GM21360 (cell line): ENCODE results near the gene CEP19.

Experiments
- ATAC-seq: cut with Tn5 transposase; IDR thresholded peaks from one replicate; pipeline ENCODE4 v1.9.1; 2021; ENCODE audit warnings: mild to moderate bottlenecking, moderate library complexity; ENCODE audit not compliant: unreplicated experiment

Gene CEP19

DNA sequence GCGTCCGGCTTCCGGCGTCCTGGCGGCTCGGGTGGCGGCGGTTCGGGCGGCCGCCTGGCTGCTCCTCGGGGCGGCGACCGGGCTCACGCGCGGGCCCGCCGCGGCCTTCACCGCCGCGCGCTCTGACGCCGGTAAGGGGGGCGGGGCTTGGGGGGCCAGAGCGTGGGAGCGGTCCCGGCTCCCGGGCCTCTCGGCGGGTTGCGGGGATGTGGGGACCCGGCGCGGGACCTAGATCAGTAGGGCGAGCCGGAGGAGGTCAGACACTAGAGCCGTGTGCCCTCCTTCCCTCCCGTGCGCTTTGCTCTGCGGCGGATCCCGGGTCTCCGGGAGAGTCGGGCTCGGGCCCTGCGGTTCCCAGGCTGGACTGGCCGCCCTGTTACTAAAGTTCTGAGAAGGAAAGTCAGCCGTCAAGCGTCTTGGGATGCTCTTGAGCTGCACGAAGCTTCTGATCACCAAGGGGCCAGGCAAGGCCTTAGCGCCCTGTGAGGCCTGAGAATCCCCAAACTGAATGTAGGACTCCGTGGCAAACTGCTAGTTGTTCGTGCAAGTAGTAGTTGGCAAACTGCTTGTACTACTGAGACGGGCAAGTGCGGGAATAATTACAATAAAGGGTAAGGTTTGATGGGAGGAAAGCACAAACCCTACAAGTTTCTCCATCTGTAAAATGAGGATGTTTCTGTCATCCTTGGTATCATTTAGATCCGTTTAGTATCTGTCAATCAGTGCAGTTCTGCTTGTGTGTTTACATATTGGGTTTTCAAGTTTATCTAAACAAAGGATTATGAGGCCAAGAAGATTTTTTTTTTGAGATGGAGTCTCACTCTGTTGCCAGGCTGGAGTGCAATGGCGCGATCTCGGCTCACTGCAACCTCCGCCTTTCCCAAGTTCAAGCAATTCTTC is 714 bp upstream of the CEP19 start:
- ATAC-seq, result peak; percentile 61

DNA sequence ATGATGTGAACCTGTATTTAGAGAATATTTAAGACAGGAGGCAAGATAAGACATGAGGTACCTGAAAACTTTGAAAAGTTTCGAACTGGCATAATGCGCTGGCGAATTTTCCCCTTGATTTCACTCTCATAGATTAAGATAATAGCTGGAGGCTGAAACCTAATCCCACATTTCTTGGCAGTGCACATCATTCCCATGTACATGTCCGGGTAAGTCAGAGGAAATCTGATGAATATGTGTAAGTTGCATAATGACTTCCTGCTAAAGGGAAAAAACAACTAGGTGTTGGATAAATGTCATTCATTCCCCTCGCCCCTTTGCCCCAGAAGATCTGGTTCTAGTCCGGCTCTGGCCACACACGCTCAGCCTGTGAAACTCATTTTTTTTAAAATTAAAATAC is 3.6 kb downstream of the CEP19 start:
- no peak for ATAC-seq

DNA sequence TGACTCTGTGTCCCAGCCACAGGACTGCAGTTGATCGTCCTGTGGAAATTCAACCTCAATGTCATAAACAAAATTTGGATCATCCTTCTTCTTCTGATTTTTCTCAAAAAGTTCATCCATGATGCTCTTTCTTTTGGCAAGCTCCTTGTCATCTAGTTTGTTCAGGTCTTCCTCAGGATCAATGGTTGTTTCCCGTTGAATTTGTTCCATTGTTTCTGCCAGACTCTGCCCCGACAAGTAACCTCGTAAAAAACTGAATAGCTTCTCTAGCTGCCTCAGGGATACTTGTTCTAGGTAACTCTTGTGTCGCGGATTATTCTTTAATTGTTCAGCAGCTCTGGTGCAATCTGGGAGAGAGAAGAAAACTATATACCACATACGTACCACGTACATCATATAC is 4.5 kb downstream of the CEP19 start:
- ATAC-seq, result no peak

GRCh38 chr3:196706731-196707130 is 5.3 kb downstream of the CEP19 start:
- ATAC-seq, result no peak

- no peak for ATAC-seq
Observed at GRCh38 chr3:196706327-196706726, 5.7 kb downstream of the CEP19 start.

- ATAC-seq, result no peak
Observed at GRCh38 chr3:196700801-196701200, 11.2 kb downstream of the CEP19 start.

DNA sequence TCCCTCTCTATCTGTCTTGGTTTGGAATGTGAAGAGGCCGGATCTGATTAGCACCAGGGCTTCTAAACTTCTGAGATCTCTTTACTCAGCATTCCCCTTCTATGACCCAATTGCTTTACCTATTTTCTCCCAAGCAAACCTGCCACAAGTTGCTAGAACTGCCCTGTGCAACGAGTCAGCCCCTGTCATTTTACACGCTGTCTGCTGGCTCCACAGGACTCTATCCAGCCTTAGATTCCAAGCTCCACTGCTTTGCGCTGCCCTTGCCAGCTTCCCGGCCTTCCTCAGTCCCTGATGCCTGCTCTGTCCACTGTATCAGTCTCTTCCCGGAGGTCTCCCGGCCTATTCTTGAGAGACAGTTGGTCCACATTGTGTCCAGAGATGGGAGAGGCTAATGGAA is 12.3 kb downstream of the CEP19 start:
- ATAC-seq, result no peak

- ATAC-seq, result no peak
Observed at GRCh38 chr3:196697270-196697669, 14.8 kb downstream of the CEP19 start.

DNA sequence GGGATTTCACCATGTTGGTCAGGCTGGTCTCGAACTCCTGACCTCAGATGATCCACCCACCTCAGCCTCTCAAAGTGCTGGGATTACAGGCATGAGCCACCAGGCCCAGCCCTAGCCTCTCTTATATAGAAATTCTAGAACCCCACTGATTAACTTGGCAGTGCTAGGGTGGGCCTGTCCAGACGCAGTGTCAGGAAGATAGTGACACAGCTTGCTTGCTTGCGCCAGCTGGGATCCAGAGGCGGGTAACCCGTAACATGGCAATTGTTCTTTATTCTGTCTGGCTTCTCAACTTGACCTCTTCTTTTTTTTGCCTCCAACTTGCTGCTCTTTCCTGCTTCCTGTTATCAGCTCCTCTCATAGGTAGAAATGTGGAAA is 16.2 kb downstream of the CEP19 start:
- ATAC-seq, result no peak

DNA sequence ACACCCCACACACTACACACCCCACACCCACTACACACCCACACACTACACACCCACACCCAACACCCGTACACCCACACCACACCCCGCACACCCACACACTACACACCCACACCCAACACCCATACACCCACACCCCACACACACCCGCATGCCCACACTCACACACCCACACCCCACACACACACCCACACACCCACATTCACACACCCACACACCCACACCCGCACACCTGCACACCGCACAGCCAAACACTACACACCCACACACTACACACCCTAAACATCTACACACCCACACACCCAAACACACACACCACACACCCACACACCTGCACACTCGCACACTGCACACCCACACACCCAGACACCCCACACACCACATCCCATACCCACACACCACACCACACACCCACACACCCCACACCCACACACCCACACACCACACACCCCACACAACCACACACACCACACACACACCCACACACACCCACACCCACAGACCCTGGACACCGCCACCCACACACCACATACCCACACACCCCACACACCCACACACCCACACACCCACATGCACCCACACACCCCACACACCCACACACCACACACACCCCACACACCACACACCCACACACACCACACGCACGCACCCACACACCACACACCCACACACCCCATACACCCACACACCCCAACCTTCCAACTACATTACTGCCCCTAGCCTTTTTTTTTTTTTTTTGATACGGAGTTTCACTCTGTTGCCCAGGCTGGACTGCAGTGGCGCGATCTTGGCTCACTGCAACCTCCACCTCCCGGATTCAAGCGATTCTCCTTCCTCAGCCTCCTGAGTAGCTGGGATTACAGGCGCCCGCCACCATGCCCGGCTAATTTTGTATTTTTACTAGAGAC is 16.9 kb downstream of the CEP19 start:
- no peak for ATAC-seq

- no peak for ATAC-seq
Observed at GRCh38 chr3:196694202-196694638, 17.8 kb downstream of the CEP19 start.

GRCh38 chr3:196691386-196691785 is 20.7 kb downstream of the CEP19 start:
- ATAC-seq, result no peak

GRCh38 chr3:196689941-196690660 is 21.9 kb downstream of the CEP19 start:
- no peak for ATAC-seq

- ATAC-seq, result no peak
Observed at GRCh38 chr3:196688349-196688748, 23.7 kb downstream of the CEP19 start.

DNA sequence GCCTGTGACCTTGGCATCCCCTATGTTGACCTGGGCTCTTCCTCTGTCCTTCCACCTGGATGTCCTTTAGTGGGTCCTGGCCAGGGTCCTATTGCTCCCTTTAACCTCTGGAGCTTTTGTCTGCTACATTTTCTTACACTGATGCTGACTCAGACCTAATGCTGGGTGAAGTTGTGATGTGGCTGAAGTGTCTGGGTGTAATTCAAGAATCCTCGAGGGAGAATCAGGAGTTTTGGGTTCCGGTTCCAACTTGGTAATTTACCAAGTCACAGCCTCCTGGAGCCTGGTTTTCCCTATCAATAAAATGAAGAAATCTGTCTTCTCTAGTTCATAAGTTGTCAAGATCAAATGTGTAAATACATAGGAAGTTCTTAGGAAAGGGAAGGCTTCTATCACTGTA is 25.6 kb downstream of the CEP19 start:
- ATAC-seq, result no peak

DNA sequence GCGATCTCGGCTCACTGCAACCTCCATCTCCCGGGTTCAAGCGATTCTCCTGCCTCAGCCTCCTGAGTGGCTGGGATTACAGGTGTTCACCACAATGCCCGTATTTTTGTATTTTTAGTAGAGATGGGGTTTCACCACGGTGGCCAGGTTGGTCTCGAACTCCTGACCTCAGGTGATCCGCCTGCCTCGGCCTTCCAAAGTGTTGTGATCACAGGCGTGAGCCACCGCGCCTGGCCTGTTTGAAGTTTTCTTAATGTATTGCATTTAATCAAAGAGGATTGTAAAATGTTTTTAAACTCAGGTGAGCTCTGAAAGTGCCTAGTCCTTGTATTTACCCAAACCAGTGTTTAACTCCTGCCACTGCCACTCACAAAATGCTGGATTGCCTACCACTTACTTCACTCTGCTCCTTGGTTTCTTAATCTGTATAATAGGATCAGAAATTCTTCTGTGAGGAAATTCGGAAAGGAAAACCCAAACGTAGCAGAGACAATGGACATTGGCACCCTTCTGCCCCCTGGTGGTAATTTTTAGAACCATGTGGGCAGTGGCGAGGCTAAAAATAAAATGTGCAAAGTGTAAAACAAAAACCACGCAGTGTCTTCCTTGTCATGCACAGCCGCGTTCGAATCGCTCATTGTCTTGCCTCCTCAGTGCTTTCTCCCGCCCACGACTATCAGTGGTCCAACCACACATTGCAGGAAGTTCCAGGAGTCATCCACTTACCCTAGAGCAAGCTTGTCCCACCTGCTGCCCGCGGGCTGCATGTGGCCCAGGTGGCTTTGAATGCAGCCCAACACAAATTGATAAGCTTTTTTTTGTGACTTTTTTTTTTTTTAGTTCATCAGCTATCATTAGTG is 27.3 kb downstream of the CEP19 start:
- ATAC-seq, result peak; percentile 83

- ATAC-seq, result no peak
Observed at GRCh38 chr3:196677931-196678330, 34.1 kb downstream of the CEP19 start.

GRCh38 chr3:196677353-196677752 is 34.7 kb downstream of the CEP19 start:
- ATAC-seq, result no peak

GRCh38 chr3:196673632-196674031 is 38.4 kb downstream of the CEP19 start:
- no peak for ATAC-seq

DNA sequence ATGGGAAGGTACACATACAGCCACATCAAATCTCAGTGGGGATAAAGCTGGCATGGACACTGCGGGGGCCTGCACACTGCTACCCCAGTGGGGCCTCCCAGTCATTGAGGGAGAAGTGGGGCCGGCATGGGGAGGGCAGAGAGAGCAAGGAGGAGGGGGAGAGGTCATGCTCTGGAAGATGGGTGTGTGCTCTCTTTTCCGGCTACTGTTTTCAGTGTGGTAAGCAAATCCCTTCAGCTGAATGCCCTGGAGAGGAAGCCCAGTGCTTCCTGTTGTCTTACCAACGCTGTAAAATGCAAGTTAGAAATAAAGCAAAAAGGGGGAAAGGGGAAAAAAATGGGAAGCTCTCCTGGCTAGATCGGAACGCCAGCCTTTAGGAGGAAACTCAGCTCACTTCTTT is 41.7 kb downstream of the CEP19 start:
- no peak for ATAC-seq
